GM21515 (cell line): ENCODE data around the gene ACACA.
"Not testable (repeated sequence)": the region's sequence is repeated elsewhere in the genome, so short reads cannot be mapped to it uniquely, and the experiment has no call there.

Source experiments
- ATAC-seq: cut with Tn5 transposase; IDR thresholded peaks from one replicate; pipeline ENCODE4 v1.9.1; 2021; ENCODE audit not compliant: unreplicated experiment

Gene ACACA

GRCh38 chr17:37081287-37081686 is 325.3 kb downstream of the ACACA start:
- no peak for ATAC-seq

- ATAC-seq = no peak
Observed at GRCh38 chr17:37079735-37080134, 326.9 kb downstream of the ACACA start.

GRCh38 chr17:37079065-37079708 is 327.4 kb downstream of the ACACA start:
- no peak for ATAC-seq

GRCh38 chr17:37073464-37073863 is 333.2 kb downstream of the ACACA start:
- not testable (repeated sequence) for ATAC-seq

GRCh38 chr17:37069087-37069486 is 337.5 kb downstream of the ACACA start:
- ATAC-seq = no peak

- no peak for ATAC-seq
Observed at GRCh38 chr17:37068266-37068665, 338.4 kb downstream of the ACACA start.

GRCh38 chr17:37067555-37068111 is 339.0 kb downstream of the ACACA start:
- ATAC-seq = no peak

GRCh38 chr17:37066322-37067255 is 340.0 kb downstream of the ACACA start:
- ATAC-seq = no peak

- no peak for ATAC-seq
Observed at GRCh38 chr17:37065486-37066321, 340.9 kb downstream of the ACACA start.

- ATAC-seq = no peak
Observed at GRCh38 chr17:37064956-37065355, 341.7 kb downstream of the ACACA start.

- no peak for ATAC-seq
Observed at GRCh38 chr17:37064206-37064605, 342.4 kb downstream of the ACACA start.

- no peak for ATAC-seq
Observed at GRCh38 chr17:37062021-37062420, 344.6 kb downstream of the ACACA start.

- ATAC-seq = no peak
Observed at GRCh38 chr17:37060928-37061327, 345.7 kb downstream of the ACACA start.

- ATAC-seq = no peak
Observed at GRCh38 chr17:37060094-37060493, 346.5 kb downstream of the ACACA start.

- no peak for ATAC-seq
Observed at GRCh38 chr17:37059493-37059892, 347.1 kb downstream of the ACACA start.

- no peak for ATAC-seq
Observed at GRCh38 chr17:37056622-37057021, 350.0 kb downstream of the ACACA start.

GRCh38 chr17:37054894-37055293 is 351.7 kb downstream of the ACACA start:
- ATAC-seq = no peak

- no peak for ATAC-seq
Observed at GRCh38 chr17:37052450-37052849, 354.2 kb downstream of the ACACA start.

- no peak for ATAC-seq
Observed at GRCh38 chr17:37051833-37052232, 354.8 kb downstream of the ACACA start.

- no peak for ATAC-seq
Observed at GRCh38 chr17:37051381-37051780, 355.3 kb downstream of the ACACA start.

- ATAC-seq = no peak
Observed at GRCh38 chr17:37050920-37051319, 355.7 kb downstream of the ACACA start.
